Measurements from ENCODE around the gene CREBBP. TPM values are rescaled to one million over a fixed set of nuclear protein-coding genes. Genes with fewer than 3 reads are reported as not detected.
A peak's percentile ranks its signal among the peaks of the same experiment; 100 is the strongest.

The CREBBP gene
- total and polyA plus RNA-seq, 2 experiments from 2014 or later = 36.9 to 54.8 TPM

DNA sequence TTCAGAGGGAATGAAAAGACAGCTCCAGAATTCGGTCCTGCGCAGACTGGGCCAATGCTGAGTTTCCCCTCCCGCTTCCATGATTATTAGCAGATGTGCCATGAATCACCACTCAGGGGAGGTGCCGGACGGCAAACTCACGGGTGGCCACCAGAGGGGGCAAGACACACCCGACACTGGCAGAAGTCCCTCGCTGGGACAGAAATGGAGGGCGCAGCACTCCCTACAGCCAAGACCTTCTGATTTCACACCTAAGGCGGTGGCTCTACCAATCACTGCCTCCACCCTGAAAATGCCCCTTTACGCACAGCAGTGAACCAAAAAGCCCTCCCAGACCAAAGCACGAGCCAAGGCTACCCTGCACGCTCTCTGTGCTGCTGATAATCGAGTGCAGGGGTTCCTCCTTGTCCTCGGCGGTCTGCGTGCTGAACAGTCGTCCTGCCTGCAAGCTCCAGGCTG, 190.0 kb downstream of the CREBBP start:
- H3K27ac Mint-ChIP-seq = peak overlapping the region; percentile 44; the same call in 1 of the 2 replicates
- peaks cover 12% of the 10 kb centered on the region; the same call in 1 of the 2 replicates for H3F3A ChIP-seq (replicated peaks; ENCODE audit: low read depth)
- H3K4me3 Mint-ChIP-seq = no peak overlapping the region
- TF ChIP-seq EZH2 (IDR thresholded peaks at IDR 0.05; ENCODE audit: low read depth, unreplicated experiment) (no peak), CREB1 (CRISPR knock-in tag; IDR thresholded peaks at IDR 0.05; ENCODE audit: low read depth) (no peak)
- TF ChIP-seq, protein P1, sequence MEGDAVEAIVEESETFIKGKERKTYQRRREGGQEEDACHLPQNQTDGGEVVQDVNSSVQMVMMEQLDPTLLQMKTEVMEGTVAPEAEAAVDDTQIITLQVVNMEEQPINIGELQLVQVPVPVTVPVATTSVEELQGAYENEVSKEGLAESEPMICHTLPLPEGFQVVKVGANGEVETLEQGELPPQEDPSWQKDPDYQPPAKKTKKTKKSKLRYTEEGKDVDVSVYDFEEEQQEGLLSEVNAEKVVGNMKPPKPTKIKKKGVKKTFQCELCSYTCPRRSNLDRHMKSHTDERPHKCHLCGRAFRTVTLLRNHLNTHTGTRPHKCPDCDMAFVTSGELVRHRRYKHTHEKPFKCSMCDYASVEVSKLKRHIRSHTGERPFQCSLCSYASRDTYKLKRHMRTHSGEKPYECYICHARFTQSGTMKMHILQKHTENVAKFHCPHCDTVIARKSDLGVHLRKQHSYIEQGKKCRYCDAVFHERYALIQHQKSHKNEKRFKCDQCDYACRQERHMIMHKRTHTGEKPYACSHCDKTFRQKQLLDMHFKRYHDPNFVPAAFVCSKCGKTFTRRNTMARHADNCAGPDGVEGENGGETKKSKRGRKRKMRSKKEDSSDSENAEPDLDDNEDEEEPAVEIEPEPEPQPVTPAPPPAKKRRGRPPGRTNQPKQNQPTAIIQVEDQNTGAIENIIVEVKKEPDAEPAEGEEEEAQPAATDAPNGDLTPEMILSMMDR (conservative IDR thresholded peaks at IDR 0.05; ENCODE audit: low read depth in 2 of 2) = peak; percentile 89 to 90
- no peak overlapping the region for H2AFZ ChIP-seq
- no peaks in the 10 kb centered on the region for H3K4me1 ChIP-seq (ENCODE audit: insufficient read depth)
- H3K4me1 Mint-ChIP-seq = peaks cover 8% of the 10 kb centered on the region
- ATAC-seq = peak; percentile 97
- peak; percentile 88 for DNase-seq (ENCODE audit: low spot score)
- no peaks in the 10 kb centered on the region for H3K27me3 ChIP-seq (ENCODE audit: insufficient read depth)
- peaks cover 24% of the 10 kb centered on the region for H4K20me1 ChIP-seq (replicated peaks; ENCODE audit: insufficient read depth)
- no peaks in the 10 kb centered on the region for H3K9me3 Mint-ChIP-seq
- no peak overlapping the region for H3K4me3 ChIP-seq
- no peak overlapping the region for H3K4me2 ChIP-seq
- H3K36me3 ChIP-seq (ENCODE audit: insufficient read depth) = peaks cover 24% of the 10 kb centered on the region
- peaks cover 60% of the 10 kb centered on the region for H3K36me3 Mint-ChIP-seq (ENCODE audit: low read depth)
- H3K27ac ChIP-seq (ENCODE audit: low read depth) = no peak overlapping the region
- H3K79me2 ChIP-seq (replicated peaks; ENCODE audit: insufficient read depth) = peaks cover 46% of the 10 kb centered on the region
- H3K9me2 ChIP-seq (ENCODE audit: insufficient read depth) = no peaks in the 10 kb centered on the region
- H3K27me3 Mint-ChIP-seq (ENCODE audit: insufficient read depth, low read depth, poor library complexity) = peaks cover 7% of the 10 kb centered on the region

DNA sequence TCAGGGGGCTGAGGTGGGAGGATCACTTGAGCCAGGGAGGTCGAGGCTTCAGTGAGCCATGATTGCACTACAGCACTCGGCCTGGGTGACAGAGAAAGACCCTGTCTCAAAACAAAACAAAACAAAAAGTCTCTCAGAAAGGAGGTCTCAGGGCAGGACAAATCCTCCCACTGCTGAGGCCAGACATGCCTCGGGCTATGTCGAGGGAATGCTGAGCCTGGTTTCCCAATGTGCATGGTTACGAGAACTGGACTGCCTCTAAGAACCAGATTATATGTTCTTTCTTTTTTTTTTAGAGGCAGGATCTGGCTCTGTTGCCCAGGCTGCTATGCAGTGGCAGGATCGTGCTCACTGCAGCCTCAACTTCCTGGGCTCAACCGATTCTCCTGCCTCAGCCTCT, 190.8 kb downstream of the CREBBP start:
- Histone ChIP-seq H3K9me2 (ENCODE audit: insufficient read depth) (no peaks in the 10 kb centered on the region), H4K20me1 (replicated peaks; ENCODE audit: insufficient read depth) (peaks cover 25% of the 10 kb centered on the region), H3K27me3 (ENCODE audit: insufficient read depth) (no peaks in the 10 kb centered on the region), H3F3A (replicated peaks; ENCODE audit: low read depth) (peaks cover 9% of the 10 kb centered on the region; the same call in 1 of the 2 replicates), H3K4me1 (ENCODE audit: insufficient read depth) (no peaks in the 10 kb centered on the region), H3K79me2 (replicated peaks; ENCODE audit: insufficient read depth) (peaks cover 39% of the 10 kb centered on the region), H3K4me3 (no peak overlapping the region), H3K27ac (ENCODE audit: low read depth) (peak overlapping the region; percentile 4; the same call in 1 of the 2 replicates), H3K36me3 (ENCODE audit: insufficient read depth) (peaks cover 29% of the 10 kb centered on the region), H3K4me2 (no peak overlapping the region), H2AFZ (no peak overlapping the region)
- Mint-ChIP-seq H3K27me3 (ENCODE audit: insufficient read depth, low read depth, poor library complexity) (peaks cover 7% of the 10 kb centered on the region), H3K27ac (no peak overlapping the region), H3K4me1 (peaks cover 4% of the 10 kb centered on the region), H3K36me3 (ENCODE audit: low read depth) (peaks cover 60% of the 10 kb centered on the region), H3K9me3 (no peaks in the 10 kb centered on the region), H3K4me3 (no peak overlapping the region)
- DNase-seq (ENCODE audit: low spot score) = no peak
- ATAC-seq = no peak
- TF ChIP-seq NANOG (IDR thresholded peaks at IDR 0.05; ENCODE audit: borderline replicate concordance) (no peak), JUNB (IDR thresholded peaks at IDR 0.05; ENCODE audit: unreplicated experiment) (no peak), CREB1 (CRISPR knock-in tag; IDR thresholded peaks at IDR 0.05; ENCODE audit: low read depth) (no peak), ZNF331 (CRISPR knock-in tag; IDR thresholded peaks at IDR 0.05; ENCODE audit: low read depth) (no peak)
- TF ChIP-seq, protein P1 (conservative IDR thresholded peaks at IDR 0.05; ENCODE audit: low read depth in 2 of 2) = no peak
- TF ChIP-seq, protein P2, sequence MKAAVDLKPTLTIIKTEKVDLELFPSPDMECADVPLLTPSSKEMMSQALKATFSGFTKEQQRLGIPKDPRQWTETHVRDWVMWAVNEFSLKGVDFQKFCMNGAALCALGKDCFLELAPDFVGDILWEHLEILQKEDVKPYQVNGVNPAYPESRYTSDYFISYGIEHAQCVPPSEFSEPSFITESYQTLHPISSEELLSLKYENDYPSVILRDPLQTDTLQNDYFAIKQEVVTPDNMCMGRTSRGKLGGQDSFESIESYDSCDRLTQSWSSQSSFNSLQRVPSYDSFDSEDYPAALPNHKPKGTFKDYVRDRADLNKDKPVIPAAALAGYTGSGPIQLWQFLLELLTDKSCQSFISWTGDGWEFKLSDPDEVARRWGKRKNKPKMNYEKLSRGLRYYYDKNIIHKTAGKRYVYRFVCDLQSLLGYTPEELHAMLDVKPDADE (IDR thresholded peaks at IDR 0.05) = no peak
- TF ChIP-seq, protein P3, sequence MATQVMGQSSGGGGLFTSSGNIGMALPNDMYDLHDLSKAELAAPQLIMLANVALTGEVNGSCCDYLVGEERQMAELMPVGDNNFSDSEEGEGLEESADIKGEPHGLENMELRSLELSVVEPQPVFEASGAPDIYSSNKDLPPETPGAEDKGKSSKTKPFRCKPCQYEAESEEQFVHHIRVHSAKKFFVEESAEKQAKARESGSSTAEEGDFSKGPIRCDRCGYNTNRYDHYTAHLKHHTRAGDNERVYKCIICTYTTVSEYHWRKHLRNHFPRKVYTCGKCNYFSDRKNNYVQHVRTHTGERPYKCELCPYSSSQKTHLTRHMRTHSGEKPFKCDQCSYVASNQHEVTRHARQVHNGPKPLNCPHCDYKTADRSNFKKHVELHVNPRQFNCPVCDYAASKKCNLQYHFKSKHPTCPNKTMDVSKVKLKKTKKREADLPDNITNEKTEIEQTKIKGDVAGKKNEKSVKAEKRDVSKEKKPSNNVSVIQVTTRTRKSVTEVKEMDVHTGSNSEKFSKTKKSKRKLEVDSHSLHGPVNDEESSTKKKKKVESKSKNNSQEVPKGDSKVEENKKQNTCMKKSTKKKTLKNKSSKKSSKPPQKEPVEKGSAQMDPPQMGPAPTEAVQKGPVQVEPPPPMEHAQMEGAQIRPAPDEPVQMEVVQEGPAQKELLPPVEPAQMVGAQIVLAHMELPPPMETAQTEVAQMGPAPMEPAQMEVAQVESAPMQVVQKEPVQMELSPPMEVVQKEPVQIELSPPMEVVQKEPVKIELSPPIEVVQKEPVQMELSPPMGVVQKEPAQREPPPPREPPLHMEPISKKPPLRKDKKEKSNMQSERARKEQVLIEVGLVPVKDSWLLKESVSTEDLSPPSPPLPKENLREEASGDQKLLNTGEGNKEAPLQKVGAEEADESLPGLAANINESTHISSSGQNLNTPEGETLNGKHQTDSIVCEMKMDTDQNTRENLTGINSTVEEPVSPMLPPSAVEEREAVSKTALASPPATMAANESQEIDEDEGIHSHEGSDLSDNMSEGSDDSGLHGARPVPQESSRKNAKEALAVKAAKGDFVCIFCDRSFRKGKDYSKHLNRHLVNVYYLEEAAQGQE (IDR thresholded peaks at IDR 0.05; ENCODE audit: unreplicated experiment) = no peak
